ENCODE data around the gene CWC15. TPM values are rescaled to one million over a fixed set of nuclear protein-coding genes. Genes with fewer than 3 reads are reported as not detected.

CWC15 gene
- total RNA-seq, 1 donor from 2014 or later: 103 TPM

- Histone ChIP-seq H3K4me1 (no peaks in the 10 kb centered on the region), H3K9ac (no peak overlapping the region), H3K9me3 (ENCODE audit: low read depth) (no peaks in the 10 kb centered on the region), H3F3A (ENCODE audit: low read depth) (no peaks in the 10 kb centered on the region), H3K27ac (no peak overlapping the region), H3K27me3 (no peaks in the 10 kb centered on the region), H3K36me3 (no peaks in the 10 kb centered on the region), H3K4me3 (no peak overlapping the region), H3K79me2 (ENCODE audit: low read depth) (no peaks in the 10 kb centered on the region), H3K4me2 (no peak overlapping the region), H2AFZ (replicated peaks) (no peak overlapping the region), H4K20me1 (ENCODE audit: low read depth) (no peaks in the 10 kb centered on the region)
- Mint-ChIP-seq H3K4me1 (peaks cover 3% of the 10 kb centered on the region), H3K27ac (no peak overlapping the region), H3K9me3 (no peaks in the 10 kb centered on the region), H3K27me3 (ENCODE audit: insufficient read depth, low read depth) (no peaks in the 10 kb centered on the region), H3K36me3 (peaks cover 1% of the 10 kb centered on the region), H3K4me3 (no peak overlapping the region)
- no peak for DNase-seq (ENCODE audit: low spot score)
- TF ChIP-seq EZH2 (IDR thresholded peaks at IDR 0.05) (no peak), EZH2phosphoT487 (IDR thresholded peaks at IDR 0.05) (no peak)
These were observed 26.5 kb downstream of the CWC15 start for GRCh38 chr11:94946812-94947211.

DNA sequence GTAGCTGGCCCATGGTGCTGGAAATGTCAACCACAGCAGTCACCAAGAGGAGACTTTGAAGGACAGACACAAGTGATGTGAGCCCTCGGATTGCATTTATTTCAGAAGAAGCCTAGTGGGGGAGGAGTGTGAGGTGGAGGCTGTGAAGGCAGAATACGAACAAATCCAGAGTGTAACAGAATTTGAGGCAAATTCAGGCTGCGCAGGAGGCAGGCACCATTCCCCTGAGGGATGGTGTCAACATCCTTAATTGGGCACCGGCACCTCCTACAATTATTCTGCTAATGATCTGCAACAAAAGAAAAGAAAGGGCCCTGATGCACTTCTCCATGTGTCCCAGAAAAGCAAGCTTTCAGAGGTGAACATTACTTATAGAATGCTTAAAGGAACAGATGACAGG, 32.2 kb downstream of the CWC15 start:
- Histone ChIP-seq H2AFZ (replicated peaks) (no peak overlapping the region), H3K9me3 (ENCODE audit: low read depth) (no peaks in the 10 kb centered on the region), H3F3A (ENCODE audit: low read depth) (no peaks in the 10 kb centered on the region), H4K20me1 (ENCODE audit: low read depth) (no peaks in the 10 kb centered on the region), H3K36me3 (no peaks in the 10 kb centered on the region), H3K9ac (no peak overlapping the region), H3K4me1 (peaks cover 6% of the 10 kb centered on the region), H3K79me2 (ENCODE audit: low read depth) (no peaks in the 10 kb centered on the region), H3K4me3 (no peak overlapping the region), H3K27me3 (no peaks in the 10 kb centered on the region), H3K4me2 (no peak overlapping the region), H3K27ac (no peak overlapping the region)
- Mint-ChIP-seq H3K4me3 (no peak overlapping the region), H3K9me3 (no peaks in the 10 kb centered on the region), H3K27me3 (ENCODE audit: insufficient read depth, low read depth) (peaks cover 2% of the 10 kb centered on the region), H3K36me3 (peaks cover 1% of the 10 kb centered on the region), H3K27ac (no peak overlapping the region), H3K4me1 (peaks cover 6% of the 10 kb centered on the region)
- DNase-seq (ENCODE audit: low spot score): no peak
- TF ChIP-seq EZH2 (IDR thresholded peaks at IDR 0.05) (no peak), EZH2phosphoT487 (IDR thresholded peaks at IDR 0.05) (no peak), CTCF (IDR thresholded peaks at IDR 0.05) (no peak)

- H3F3A ChIP-seq (ENCODE audit: low read depth): no peaks in the 10 kb centered on the region
- H3K4me1 ChIP-seq: peaks cover 6% of the 10 kb centered on the region
- DNase-seq (ENCODE audit: low spot score): no peak
- H3K27me3 ChIP-seq: no peaks in the 10 kb centered on the region
- no peaks in the 10 kb centered on the region for H3K79me2 ChIP-seq (ENCODE audit: low read depth)
- no peak overlapping the region for H2AFZ ChIP-seq (replicated peaks)
- H3K4me3 ChIP-seq: no peak overlapping the region
- Mint-ChIP-seq H3K9me3 (no peaks in the 10 kb centered on the region), H3K36me3 (peaks cover 1% of the 10 kb centered on the region), H3K4me1 (peaks cover 22% of the 10 kb centered on the region), H3K4me3 (no peak overlapping the region), H3K27ac (no peak overlapping the region), H3K27me3 (ENCODE audit: insufficient read depth, low read depth) (peaks cover 2% of the 10 kb centered on the region)
- no peak overlapping the region for H3K4me2 ChIP-seq
- H4K20me1 ChIP-seq (ENCODE audit: low read depth): no peaks in the 10 kb centered on the region
- H3K9ac ChIP-seq: no peak overlapping the region
- H3K36me3 ChIP-seq: no peaks in the 10 kb centered on the region
- no peak overlapping the region for H3K27ac ChIP-seq
- no peaks in the 10 kb centered on the region for H3K9me3 ChIP-seq (ENCODE audit: low read depth)
- TF ChIP-seq EZH2 (IDR thresholded peaks at IDR 0.05): no peak
These were observed 34.0 kb downstream of the CWC15 start for GRCh38 chr11:94939346-94939745.

DNA sequence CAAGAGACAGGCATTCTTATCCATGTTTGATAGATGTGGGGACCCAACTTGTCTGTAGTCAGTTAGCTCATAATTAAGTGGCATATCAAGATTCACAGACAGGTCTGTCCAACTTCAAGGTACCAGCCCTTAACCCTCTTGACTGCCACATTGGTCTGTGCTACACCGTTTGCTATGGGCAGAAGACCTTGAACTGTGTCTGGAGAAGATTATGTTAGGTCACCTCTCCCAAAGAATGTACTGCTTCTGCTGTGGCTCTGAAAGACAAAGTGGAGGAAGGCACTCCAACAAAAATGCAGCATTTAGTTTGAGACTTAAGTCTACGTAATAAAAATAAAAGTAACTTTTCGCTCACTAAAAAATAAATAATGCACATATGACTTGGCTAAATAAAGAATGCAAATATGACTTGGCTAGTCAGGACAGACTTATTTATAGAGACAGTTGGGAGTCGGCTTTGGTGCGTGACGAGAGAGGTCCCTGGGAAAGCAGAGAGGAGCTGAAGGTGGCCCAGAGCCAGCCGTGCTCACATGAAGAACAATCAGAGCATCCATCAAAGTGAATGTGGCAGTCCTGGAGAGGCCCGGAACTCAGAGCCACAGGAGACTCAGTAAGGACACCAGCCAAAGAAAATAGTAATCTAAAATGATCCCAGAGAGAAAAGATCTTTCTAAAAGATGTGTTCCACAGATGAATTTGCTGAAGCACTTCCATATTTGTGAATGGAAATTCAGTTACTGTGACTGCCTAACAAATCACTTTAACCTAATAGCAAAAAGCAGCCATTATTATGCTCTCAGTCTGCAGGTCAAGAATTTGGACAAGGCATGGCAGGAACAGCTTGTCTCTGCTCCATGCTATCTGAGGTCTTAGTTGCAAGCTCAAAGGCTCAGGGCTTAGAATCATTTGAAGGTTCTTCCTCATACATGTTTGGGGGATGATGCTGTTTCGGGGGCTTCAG, 35.0 kb downstream of the CWC15 start:
- no peak overlapping the region for H3K9ac ChIP-seq
- H3K27ac Mint-ChIP-seq: no peak overlapping the region
- H3K27me3 Mint-ChIP-seq (ENCODE audit: insufficient read depth, low read depth): peaks cover 2% of the 10 kb centered on the region
- H3K4me3 Mint-ChIP-seq: no peak overlapping the region
- H3K36me3 ChIP-seq: no peaks in the 10 kb centered on the region
- H3K9me3 ChIP-seq (ENCODE audit: low read depth): no peaks in the 10 kb centered on the region
- H3F3A ChIP-seq (ENCODE audit: low read depth): no peaks in the 10 kb centered on the region
- H3K9me3 Mint-ChIP-seq: no peaks in the 10 kb centered on the region
- DNase-seq (ENCODE audit: low spot score): no peak
- peaks cover 10% of the 10 kb centered on the region for H3K4me1 ChIP-seq
- H3K4me1 Mint-ChIP-seq: peaks cover 31% of the 10 kb centered on the region
- H3K79me2 ChIP-seq (ENCODE audit: low read depth): no peaks in the 10 kb centered on the region
- H3K4me3 ChIP-seq: no peak overlapping the region
- H2AFZ ChIP-seq (replicated peaks): no peak overlapping the region
- H3K27me3 ChIP-seq: no peaks in the 10 kb centered on the region
- peaks cover under 1% of the 10 kb centered on the region for H3K36me3 Mint-ChIP-seq
- no peak for TF ChIP-seq EZH2phosphoT487 (IDR thresholded peaks at IDR 0.05)
- TF ChIP-seq CTCF (IDR thresholded peaks at IDR 0.05): no peak
- no peak for TF ChIP-seq EZH2 (IDR thresholded peaks at IDR 0.05)
- H3K4me2 ChIP-seq: no peak overlapping the region
- H3K27ac ChIP-seq: no peak overlapping the region
- H4K20me1 ChIP-seq (ENCODE audit: low read depth): no peaks in the 10 kb centered on the region

All from neural progenitor cell (in vitro differentiated cells).